Heart left ventricle (tissue), 16 donors: ENCODE measurements around the gene FAM20C. TPM values are rescaled to one million over a fixed set of nuclear protein-coding genes. Genes with fewer than 3 reads are reported as not detected.
A peak's percentile ranks its signal among the peaks of the same experiment; 100 is the strongest.

ENCODE experiments used
- ATAC-seq, 4 donors: fragments of 200-7000 bp; cut with Tn5 transposase; one replicate each; pipeline ENCODE4 v1.9.1; 2020 to 2022; ENCODE audit warnings: moderate library complexity in 4 of 4, mild to moderate bottlenecking in 3 of 4, moderate number of reproducible peaks in 1 of 4
- DNase-seq, 5 donors: peaks; one replicate each; pipeline ENCODE4 v3.0.0-alpha.2; 2020
- H3K27ac ChIP-seq, 12 donors: fragments of 200-600 bp; sonication (generic) in 4 of 12; one replicate each; pipeline versions ENCODE4 v1.5.0 to v1.8.0; 2016 to 2022; ENCODE audit warnings: mild to moderate bottlenecking in 2 of 12
- H3K27me3 ChIP-seq, 9 donors: fragments of 200-600 bp; sonication (generic) in 2 of 9; one replicate each; pipeline versions ENCODE4 v1.5.1 to v1.8.0; 2016 to 2022; ENCODE audit warnings: mild to moderate bottlenecking in 3 of 9
- H3K36me3 ChIP-seq, 9 donors: fragments of 200-600 bp; sonication (generic) in 2 of 9; one replicate each; pipeline versions ENCODE4 v1.5.0 to v1.8.0; 2018 to 2022; ENCODE audit warnings: mild to moderate bottlenecking in 2 of 9
- H3K4me1 ChIP-seq, 12 donors: fragments of 200-600 bp; sonication (generic) in 4 of 12; one replicate each; pipeline versions ENCODE4 v1.5.0 to v1.8.0; 2016 to 2022; ENCODE audit warnings: mild to moderate bottlenecking in 3 of 12
- H3K4me3 ChIP-seq, 12 donors: fragments of 200-600 bp; sonication (generic) in 4 of 12; one replicate each; pipeline versions ENCODE4 v1.5.0 to v1.8.0; 2017 to 2022; ENCODE audit warnings: mild to moderate bottlenecking in 9 of 12, moderate library complexity in 4 of 12
- H3K9me3 ChIP-seq, 12 donors: fragments of 200-600 bp; sonication (generic) in 4 of 12; one replicate each; pipeline versions ENCODE4 v1.5.0 to v1.8.0; 2016 to 2022; ENCODE audit warnings: mild to moderate bottlenecking in 1 of 12
- POLR2A ChIP-seq, 2 donors: fragments of 450-650 bp; IDR thresholded peaks; one replicate each; pipeline ENCODE4 v1.6.1; 2017; ENCODE audit warnings: antibody characterized with exemption in 2 of 2, mild to moderate bottlenecking in 2 of 2, moderate library complexity in 2 of 2
- WGBS, 4 donors: extraction: QIAGEN DNeasy Blood & Tissue Kit in 2 of 4; methylation state at CpG; one replicate each; pipeline versions ENCODE4 v1.1.5 to v1.1.7; 2013 to 2018; 5-methylcytosine and 5-hydroxymethylcytosine counted together
- intact Hi-C, 10 donors: fragments of 100-400 bp; cut with DNase I; formaldehyde crosslinking; loops; one replicate each; pipeline versions ENCODE4 v1.11.1 to v1.14.2; 2022
- polyA plus RNA-seq, 2 donors: library from polyadenylated mRNA; stranded (reverse); fragments of 200-250 nt; gene quantifications; one replicate each; pipeline ENCODE4 v1.2.3, GENCODE V29; 2013
- total RNA-seq, 9 donors: library from RNA; depleted of rRNA in 2 of 9; stranded (reverse); fragments of >200 nt in 2 of 9; fragmentation: NEBNext Ultra II Directional in 3 of 9; extraction: Animal tissue kit (Norgen Biotek cat#: 25700) in 3 of 9; gene quantifications; one replicate each; pipeline versions ENCODE4 v1.1.0 to v1.2.4, GENCODE V29; 2016 to 2023
- TF ChIP-seq, protein P1 (sequence below), 12 donors: fragments of 200-600 bp; sonication (generic) in 4 of 12; IDR thresholded peaks; one replicate each; pipeline versions ENCODE4 v1.5.0 to v1.8.0; 2018 to 2022; ENCODE audit warnings: antibody characterized with exemption in 12 of 12, mild to moderate bottlenecking in 5 of 12
- donor health status: ischemic (EF 13 %, LVEDD 7.1; RV severe dilation, severe dysfunction).
- donor health status: healthy with polysubstance abuse.
- donor health status: DM: no; HTN: yes; CAD: no.
- donor health status: DM: no; HTN: no; CAD: no.
- donor health status: ischemic (EF 25% LVEDD 6.9; RV normal size, moderate dysfunction).
- donor health status: ischemic (EF 25% LVEDD 5.7; RV mildly dilated, moderate dysfunction).
- donor health status: healthy.
- donor health status: DM: yes; HTN: yes; CAD: no.
- donor health status: ischemic (EF 35%, LVEDD 5.7; RV mildly dilated, moderate dysfunction).
- donor health status: nonischemic (EF 11% LVEDD 7.7; RV severe dilation, severe dysfunction).
- donor health status: DM: yes; HTN: yes; CAD: no.
- donor health status: PGD.
- donor health status: ischemic (EF 29% LVEDD 5.4; RV normal size, mild dysfunction).
- donor health status: nonischemic (EF 23%, LVEDD 6.1; RV moderate dilation, normal function).

FAM20C gene
- total and polyA plus RNA-seq, 11 donors: 11.1 to 52.0 (median 21.0) TPM

DNA sequence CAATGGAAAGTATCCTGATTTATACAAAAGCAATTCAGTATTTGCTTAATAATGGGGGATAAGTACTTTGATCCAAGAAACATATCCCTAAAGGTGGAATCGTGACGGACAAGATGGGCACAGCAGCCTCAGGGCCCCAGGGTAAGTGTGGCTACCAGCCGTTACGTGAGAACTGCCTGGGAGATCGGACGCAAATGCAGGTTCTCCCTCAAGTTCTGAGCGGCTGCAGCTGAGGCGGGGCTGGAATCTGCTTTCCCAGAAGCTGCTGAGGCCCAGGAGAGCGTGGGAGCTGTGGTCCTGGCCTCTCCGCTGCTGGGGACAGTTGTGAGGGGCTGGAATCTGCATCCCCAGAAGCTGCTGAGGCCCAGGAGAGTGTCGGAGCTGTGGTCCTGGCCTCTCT lies 111.1 kb downstream of the FAM20C start:
- intact Hi-C loops: no loop called here
- Histone ChIP-seq H3K27ac (no peak overlapping the region), H3K9me3 (peaks cover 0 to 13% (median 4%) of the 10 kb centered on the region in 12 donors), H3K4me1 (no peaks in the 10 kb centered on the region), H3K27me3 (no peaks in the 10 kb centered on the region), H3K36me3 (no peaks in the 10 kb centered on the region), H3K4me3 (no peak overlapping the region)
- WGBS, 4 donors: 78 to 87% (median 86%) methylated on average over 11 of the region's 11 CpGs
- no peak for ATAC-seq
- DNase-seq: no peak
- TF ChIP-seq, protein P1, sequence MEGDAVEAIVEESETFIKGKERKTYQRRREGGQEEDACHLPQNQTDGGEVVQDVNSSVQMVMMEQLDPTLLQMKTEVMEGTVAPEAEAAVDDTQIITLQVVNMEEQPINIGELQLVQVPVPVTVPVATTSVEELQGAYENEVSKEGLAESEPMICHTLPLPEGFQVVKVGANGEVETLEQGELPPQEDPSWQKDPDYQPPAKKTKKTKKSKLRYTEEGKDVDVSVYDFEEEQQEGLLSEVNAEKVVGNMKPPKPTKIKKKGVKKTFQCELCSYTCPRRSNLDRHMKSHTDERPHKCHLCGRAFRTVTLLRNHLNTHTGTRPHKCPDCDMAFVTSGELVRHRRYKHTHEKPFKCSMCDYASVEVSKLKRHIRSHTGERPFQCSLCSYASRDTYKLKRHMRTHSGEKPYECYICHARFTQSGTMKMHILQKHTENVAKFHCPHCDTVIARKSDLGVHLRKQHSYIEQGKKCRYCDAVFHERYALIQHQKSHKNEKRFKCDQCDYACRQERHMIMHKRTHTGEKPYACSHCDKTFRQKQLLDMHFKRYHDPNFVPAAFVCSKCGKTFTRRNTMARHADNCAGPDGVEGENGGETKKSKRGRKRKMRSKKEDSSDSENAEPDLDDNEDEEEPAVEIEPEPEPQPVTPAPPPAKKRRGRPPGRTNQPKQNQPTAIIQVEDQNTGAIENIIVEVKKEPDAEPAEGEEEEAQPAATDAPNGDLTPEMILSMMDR (IDR thresholded peaks at IDR 0.05): no peak

DNA sequence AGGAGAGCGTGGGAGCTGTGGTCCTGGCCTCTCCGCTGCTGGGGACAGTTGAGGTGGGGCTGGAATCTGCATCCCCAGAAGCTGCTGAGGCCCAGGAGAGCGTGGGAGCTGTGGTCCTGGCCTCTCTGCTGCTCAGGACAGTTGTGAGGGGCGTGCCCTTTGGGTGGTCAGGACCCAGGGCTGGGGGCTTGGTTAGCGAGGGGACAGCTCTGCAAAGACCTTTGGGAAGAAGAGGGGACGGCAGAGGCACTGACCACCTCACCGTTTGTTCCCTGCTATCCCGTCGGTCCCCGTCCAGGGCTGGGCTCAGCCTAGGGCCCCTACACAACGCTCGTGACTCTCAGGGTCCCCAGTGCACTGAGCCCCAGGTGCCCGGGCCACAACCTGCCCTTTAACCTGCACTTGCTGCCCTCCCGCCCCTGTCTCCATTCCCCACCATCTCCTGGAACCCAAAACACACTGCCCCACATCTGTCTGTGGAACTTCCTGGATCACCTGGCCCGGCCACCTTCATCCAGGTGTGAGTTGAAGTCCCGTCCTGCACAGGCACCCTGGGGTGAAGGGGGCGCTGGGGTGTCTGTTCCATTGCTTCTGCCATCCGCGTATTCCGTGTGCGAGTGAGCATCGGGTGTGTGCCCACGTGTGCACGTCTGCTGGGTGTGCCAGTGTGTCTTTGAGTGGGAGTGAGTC lies 111.7 kb downstream of the FAM20C start:
- intact Hi-C loops: no loop called here
- ATAC-seq (no peak), DNase-seq (peak in 2 of 5 donors; percentile 13 to 52)
- Histone ChIP-seq H3K9me3 (peaks cover 0 to 15% (median 4%) of the 10 kb centered on the region in 12 donors), H3K4me1 (no peaks in the 10 kb centered on the region), H3K4me3 (no peak overlapping the region), H3K36me3 (no peaks in the 10 kb centered on the region), H3K27me3 (no peaks in the 10 kb centered on the region), H3K27ac (no peak overlapping the region)
- TF ChIP-seq POLR2A (IDR thresholded peaks at IDR 0.05): no peak
- TF ChIP-seq, protein P1 (IDR thresholded peaks at IDR 0.05): no peak
- WGBS, 4 donors: 85 to 88% (median 86%) methylated on average over 21 to 24 of the region's 24 CpGs

DNA sequence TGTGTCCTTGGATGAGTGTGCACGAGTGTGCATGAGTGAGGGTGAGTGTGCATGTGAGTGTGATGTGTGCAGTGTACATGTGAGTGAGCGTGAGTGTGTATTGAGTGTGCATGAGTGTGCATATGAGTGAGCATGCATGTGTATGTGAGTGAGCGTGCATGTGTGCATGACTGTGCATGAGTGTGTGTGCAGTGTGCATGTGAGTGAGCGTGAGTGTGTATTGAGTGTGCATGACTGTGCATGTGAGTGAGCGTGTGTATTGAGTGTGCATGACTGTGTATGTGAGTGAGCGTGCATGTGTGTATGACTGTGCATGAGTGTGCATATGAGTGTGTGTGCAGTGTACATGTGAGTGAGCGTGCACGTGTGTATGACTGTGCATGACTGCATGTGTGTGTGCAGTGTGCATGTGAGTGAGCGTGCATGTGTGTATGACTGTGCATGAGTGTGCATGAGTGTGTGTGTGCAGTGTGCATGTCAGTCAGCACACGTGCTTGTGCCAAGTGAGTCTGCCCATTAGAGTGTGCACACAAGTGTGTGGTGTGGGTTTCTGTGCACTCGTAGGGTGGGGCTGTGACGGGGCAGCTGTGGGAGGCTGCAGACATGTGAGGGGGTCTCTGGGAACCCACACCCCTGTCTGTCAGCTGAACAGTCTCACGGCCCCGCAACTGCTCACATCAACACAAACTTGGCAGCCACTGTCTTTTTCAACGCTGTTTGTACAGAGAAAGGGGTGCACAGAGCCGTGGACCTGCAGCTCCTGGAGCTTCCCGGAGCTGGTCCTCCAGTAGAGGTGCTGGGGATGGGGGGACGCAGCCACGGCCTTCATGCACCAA lies 112.4 kb downstream of the FAM20C start:
- intact Hi-C loops: no loop called here
- WGBS, 4 donors: 82 to 85% (median 82%) methylated on average over 18 to 19 of the region's 19 CpGs
- no peaks in the 10 kb centered on the region for H3K4me1 ChIP-seq

More for the DNA sequence above, 112.4 kb downstream of the FAM20C start:
- Histone ChIP-seq H3K27ac (no peak overlapping the region), H3K4me3 (no peak overlapping the region), H3K36me3 (no peaks in the 10 kb centered on the region), H3K9me3 (peaks cover 0 to 15% (median 4%) of the 10 kb centered on the region in 12 donors), H3K27me3 (no peaks in the 10 kb centered on the region)
- peak in 1 of 5 donors; percentile 28 for DNase-seq
- no peak for TF ChIP-seq POLR2A (IDR thresholded peaks at IDR 0.05)
- TF ChIP-seq, protein P1 (IDR thresholded peaks at IDR 0.05): no peak
- ATAC-seq: no peak
